Skeletal muscle cell (primary cell): ENCODE data around the gene CEACAM19.

Experiments used
- DNase-seq: peaks from one replicate; pipeline ENCODE4 v3.0.0-alpha.2; 2010; ENCODE audit warnings: low read depth
- H3K4me3 ChIP-seq: 2 replicates; pipeline ENCODE4 v1.5.1; 2011; ENCODE audit warnings: low read depth, mild to moderate bottlenecking, control low read depth, low read length, moderate library complexity

CEACAM19 gene

GRCh38 chr19:44644402-44645016, 26.8 kb upstream of the CEACAM19 start:
- DNase-seq: no peak
- peak overlapping the region; percentile 85 for H3K4me3 ChIP-seq

- peak overlapping the region; percentile 9 for H3K4me3 ChIP-seq
- DNase-seq: no peak
Measured at GRCh38 chr19:44645407-44646048, 25.8 kb upstream of the CEACAM19 start.

GRCh38 chr19:44646049-44646416, 25.2 kb upstream of the CEACAM19 start:
- DNase-seq: no peak
- no peak overlapping the region for H3K4me3 ChIP-seq

DNA sequence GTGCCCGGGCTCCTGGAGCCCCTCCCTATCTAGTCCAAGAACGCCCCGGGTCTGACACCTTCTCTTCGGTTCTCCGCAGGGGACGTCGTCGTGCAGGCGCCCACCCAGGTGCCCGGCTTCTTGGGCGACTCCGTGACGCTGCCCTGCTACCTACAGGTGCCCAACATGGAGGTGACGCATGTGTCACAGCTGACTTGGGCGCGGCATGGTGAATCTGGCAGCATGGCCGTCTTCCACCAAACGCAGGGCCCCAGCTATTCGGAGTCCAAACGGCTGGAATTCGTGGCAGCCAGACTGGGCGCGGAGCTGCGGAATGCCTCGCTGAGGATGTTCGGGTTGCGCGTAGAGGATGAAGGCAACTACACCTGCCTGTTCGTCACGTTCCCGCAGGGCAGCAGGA, 24.1 kb upstream of the CEACAM19 start:
- no peak overlapping the region for H3K4me3 ChIP-seq

GRCh38 chr19:44648631-44649251, 22.5 kb upstream of the CEACAM19 start:
- DNase-seq: no peak

More for the DNA sequence above, 24.1 kb upstream of the CEACAM19 start:
- DNase-seq: no peak

GRCh38 chr19:44649578-44650145, 21.6 kb upstream of the CEACAM19 start:
- no peak overlapping the region for H3K4me3 ChIP-seq
- DNase-seq: no peak

More at GRCh38 chr19:44648631-44649251, 22.5 kb upstream of the CEACAM19 start:
- H3K4me3 ChIP-seq: no peak overlapping the region

DNA sequence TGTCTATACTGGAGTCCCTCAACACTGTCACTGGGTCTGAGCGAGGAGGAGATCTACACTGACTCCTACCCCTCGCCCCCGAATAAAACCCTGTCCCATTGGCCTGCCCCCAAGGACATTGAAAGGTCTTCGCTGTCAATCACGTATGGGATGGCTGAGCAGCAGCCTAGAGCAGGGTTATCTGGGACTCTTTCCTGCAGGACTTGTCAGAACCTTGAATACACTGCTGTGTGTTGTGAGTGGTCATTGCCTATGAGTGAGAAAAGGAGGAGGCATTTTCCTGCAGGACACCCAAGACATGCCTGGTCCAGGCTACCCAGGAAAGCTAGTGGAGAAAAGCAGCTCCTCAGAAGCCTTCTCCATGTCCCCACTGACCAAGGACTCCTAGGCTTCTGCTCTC, 17.9 kb upstream of the CEACAM19 start:
- no peak overlapping the region for H3K4me3 ChIP-seq
- DNase-seq: no peak

- DNase-seq: no peak
Measured at GRCh38 chr19:44653977-44654774, 17.1 kb upstream of the CEACAM19 start.

DNA sequence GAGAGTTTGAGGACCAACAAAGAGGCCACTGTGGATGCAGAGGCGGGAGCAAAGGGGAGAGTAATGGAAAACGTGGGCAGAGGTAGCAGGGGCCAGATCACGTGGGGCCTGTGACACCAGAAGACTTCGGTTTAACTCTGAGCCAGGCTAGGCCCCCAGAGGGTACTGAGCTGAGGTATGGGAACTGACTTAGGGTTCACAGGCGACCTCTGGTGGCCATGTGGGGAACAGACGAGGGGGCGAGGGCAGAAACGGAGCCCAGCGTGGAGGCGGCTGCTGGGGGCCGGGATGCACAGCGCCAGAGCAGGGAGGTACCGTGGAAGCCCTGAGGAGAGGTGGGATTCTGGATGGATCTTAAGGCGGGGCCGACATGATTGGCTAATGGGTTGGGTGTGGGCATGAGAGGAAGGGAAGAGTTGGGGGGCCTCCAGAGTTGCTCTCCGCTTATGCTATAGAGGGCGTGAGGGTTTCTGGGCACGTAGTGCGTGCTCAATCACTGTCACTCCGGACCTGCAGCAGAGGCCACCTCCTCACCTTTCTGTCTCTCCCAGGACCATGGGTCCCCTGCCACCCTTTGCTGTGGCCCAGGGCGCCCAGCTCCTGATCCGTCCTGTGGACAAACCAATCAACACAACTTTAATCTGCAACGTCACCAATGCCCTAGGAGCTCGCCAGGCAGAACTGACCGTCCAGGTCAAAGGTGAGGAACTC, 13.9 kb upstream of the CEACAM19 start:
- H3K4me3 ChIP-seq: no peak overlapping the region
- DNase-seq: no peak

More at GRCh38 chr19:44653977-44654774, 17.1 kb upstream of the CEACAM19 start:
- no peak overlapping the region for H3K4me3 ChIP-seq

DNA sequence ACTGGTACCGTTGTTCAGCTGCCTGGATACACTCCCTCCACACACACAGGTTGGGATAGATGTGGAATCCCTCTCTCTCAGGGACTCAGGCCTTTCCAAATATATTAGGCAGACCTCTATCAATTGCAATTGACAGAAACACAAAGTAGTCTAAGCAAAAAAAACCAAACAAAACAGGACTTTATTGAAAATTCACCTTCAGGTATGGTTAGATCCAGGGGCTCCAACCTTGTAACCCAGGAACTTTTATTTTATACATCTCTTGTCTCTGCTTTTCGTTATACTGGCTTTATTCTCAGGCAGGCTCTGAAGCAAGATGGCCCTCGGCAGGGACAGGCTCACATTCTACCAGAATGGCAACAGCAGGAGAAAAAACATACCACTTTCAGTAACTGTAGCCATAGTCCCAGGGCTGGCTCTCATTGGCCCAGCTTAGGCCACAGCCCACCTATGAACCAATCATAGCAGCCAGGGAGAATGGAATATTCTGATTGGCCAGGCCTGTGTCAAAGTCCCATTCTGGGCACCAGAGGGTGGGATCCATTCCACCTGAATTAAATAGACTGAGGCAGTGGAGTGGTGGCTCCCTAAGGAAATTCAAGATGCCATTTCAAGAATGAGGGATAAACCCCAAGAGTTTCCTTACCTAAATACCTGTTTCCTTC, 13.1 kb upstream of the CEACAM19 start:
- H3K4me3 ChIP-seq: no peak overlapping the region
- DNase-seq: no peak

GRCh38 chr19:44660081-44660480, 11.2 kb upstream of the CEACAM19 start:
- no peak for DNase-seq
- no peak overlapping the region for H3K4me3 ChIP-seq

DNA sequence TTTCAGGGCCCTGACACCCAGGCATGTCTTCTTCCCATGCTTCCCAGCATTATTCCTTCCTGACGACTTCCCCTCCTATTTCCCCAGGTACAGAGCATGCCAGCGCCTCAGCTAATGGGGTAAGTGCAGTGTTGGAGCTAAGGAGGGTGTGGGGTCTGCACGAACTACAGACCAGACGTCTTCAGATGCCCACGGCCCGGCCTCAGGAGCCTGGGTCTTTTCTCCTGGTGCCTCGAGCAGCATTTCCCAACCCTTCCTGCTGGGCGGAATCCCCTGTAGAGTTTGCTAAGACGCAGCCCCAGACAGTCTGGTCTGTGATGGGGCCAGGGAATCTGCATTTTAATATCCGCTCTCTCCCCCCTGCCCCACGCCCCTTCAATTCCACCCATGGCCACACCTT, 10.1 kb upstream of the CEACAM19 start:
- no peak for DNase-seq
- H3K4me3 ChIP-seq: no peak overlapping the region

DNA sequence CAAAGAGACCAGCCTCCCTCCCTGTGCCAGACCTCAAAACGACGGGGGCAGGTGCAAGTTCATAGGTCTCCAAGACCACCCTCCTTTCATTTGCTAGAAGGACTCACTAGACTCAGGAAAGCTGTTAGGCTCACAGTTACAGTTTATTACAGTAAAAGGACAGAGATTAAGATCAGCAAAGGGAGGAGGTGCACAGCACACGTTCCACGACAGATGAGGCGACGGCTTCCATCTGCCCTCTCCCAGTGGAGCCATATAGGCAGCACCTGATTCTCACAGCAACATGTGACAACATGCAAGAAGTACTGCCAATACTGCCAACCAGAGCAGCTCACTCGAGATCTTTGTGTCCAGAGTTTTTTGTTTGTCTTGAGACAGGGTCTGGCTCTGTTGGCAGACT, 9.4 kb upstream of the CEACAM19 start:
- no peak for DNase-seq
- H3K4me3 ChIP-seq: no peak overlapping the region

DNA sequence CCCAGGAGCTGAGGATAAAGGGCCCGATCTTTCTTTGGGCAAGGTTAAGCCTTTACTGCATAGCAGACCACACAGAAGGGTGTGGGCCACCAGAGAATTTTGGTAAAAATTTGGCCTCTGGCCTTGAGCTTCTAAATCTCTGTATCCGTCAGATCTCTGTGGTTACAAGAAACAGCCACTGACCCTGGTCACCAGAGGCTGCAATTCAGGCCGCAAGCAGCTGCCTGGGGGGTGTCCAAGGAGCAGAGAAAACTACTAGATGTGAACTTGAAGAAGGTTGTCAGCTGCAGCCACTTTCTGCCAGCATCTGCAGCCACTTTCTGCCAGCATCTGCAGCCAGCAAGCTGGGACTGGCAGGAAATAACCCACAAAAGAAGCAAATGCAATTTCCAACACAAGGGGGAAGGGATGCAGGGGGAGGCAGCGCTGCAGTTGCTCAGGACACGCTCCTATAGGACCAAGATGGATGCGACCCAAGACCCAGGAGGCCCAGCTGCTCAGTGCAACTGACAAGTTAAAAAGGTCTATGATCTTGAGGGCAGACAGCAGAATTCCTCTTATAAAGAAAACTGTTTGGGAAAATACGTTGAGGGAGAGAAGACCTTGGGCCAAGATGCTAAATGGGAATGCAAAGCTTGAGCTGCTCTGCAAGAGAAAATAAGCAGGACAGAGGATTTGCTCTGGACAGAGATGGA, 8.4 kb upstream of the CEACAM19 start:
- peak; percentile 52 for DNase-seq

DNA sequence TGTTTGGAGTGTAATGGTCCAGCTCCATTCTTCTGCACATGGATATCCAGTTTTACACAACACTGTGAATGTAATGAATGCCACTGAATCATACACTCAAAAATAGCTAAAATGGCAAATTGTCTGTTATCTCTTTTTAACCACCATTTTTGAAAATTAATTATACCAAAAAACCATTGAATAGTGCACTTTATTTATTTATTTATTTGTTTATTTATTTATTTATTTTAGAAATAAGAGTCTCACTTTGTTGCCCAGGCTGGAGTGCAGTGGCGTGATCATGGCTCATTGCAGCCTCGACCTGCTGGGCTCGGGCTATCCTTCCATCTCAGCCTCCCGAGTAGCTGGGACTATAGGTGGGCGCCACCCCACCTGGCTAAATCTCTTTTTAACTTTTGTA, 7.3 kb upstream of the CEACAM19 start:
- DNase-seq: no peak
- H3K4me3 ChIP-seq: no peak overlapping the region

More for the DNA sequence above, 8.4 kb upstream of the CEACAM19 start:
- H3K4me3 ChIP-seq: no peak overlapping the region

- DNase-seq: no peak
- H3K4me3 ChIP-seq: no peak overlapping the region
Measured at GRCh38 chr19:44664976-44665375, 6.3 kb upstream of the CEACAM19 start.

- DNase-seq: no peak
- no peak overlapping the region for H3K4me3 ChIP-seq
Measured at GRCh38 chr19:44666852-44667556, 4.3 kb upstream of the CEACAM19 start.
